Retinal pigment epithelial cell (primary cell): ENCODE results near the gene ZBBX.

ENCODE experiments used
- DNase-seq: peaks from one replicate; pipeline ENCODE4 v3.0.0-alpha.2; 2010; ENCODE audit warnings: low read depth
- H3K4me3 ChIP-seq: 2 replicates; pipeline ENCODE4 v1.5.1; 2011; ENCODE audit warnings: mild to moderate bottlenecking, low read length, control low read depth, moderate library complexity
- TF ChIP-seq, protein P1 (sequence below): conservative IDR thresholded peaks from 2 replicates; pipeline ENCODE4 v1.5.1; 2011; ENCODE audit warnings: low read depth, low read length, control low read depth, inconsistent platforms

ZBBX gene

DNA sequence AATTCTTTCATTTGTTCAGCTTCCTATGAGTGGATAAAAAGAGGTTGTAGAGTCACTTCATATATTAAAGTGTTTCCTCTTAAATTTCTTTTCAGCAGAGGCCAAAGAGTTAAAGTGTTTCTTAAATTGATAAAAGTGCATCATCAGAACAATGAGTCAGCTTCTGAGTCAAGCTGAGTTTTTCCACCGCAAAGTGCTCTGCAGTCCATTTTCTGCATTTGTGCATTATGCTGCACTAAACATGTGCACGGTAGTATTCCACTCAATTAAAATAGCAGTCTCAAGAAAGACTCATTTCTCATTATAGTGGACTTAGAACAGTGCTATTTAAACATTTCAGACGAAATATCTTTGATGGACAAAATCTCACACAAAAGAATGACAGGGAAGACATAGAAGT, 152.0 kb downstream of the ZBBX start:
- peak; percentile 24 for DNase-seq
- no peak overlapping the region for H3K4me3 ChIP-seq
- TF ChIP-seq, protein P1, sequence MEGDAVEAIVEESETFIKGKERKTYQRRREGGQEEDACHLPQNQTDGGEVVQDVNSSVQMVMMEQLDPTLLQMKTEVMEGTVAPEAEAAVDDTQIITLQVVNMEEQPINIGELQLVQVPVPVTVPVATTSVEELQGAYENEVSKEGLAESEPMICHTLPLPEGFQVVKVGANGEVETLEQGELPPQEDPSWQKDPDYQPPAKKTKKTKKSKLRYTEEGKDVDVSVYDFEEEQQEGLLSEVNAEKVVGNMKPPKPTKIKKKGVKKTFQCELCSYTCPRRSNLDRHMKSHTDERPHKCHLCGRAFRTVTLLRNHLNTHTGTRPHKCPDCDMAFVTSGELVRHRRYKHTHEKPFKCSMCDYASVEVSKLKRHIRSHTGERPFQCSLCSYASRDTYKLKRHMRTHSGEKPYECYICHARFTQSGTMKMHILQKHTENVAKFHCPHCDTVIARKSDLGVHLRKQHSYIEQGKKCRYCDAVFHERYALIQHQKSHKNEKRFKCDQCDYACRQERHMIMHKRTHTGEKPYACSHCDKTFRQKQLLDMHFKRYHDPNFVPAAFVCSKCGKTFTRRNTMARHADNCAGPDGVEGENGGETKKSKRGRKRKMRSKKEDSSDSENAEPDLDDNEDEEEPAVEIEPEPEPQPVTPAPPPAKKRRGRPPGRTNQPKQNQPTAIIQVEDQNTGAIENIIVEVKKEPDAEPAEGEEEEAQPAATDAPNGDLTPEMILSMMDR = no peak

DNA sequence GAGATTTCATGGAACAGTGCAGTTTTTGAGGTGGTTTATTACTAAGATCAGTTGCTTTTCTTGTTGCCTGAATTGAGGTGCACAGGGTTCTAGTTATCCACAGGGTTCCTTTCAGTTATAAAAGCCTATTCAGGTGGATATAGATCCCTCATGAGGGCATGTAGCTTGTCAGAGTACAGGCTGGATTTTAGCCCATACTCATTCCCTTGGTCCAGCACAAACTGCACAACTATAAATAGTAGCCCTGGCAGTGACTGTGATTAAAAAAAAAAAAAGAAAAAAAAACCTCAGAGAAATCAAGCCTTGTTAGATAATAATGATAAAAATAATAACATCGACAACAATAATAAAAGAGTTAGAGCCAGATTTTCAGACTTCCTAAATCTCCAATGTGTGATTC, 154.3 kb downstream of the ZBBX start:
- TF ChIP-seq, protein P1 = no peak
- DNase-seq = no peak
- no peak overlapping the region for H3K4me3 ChIP-seq

DNA sequence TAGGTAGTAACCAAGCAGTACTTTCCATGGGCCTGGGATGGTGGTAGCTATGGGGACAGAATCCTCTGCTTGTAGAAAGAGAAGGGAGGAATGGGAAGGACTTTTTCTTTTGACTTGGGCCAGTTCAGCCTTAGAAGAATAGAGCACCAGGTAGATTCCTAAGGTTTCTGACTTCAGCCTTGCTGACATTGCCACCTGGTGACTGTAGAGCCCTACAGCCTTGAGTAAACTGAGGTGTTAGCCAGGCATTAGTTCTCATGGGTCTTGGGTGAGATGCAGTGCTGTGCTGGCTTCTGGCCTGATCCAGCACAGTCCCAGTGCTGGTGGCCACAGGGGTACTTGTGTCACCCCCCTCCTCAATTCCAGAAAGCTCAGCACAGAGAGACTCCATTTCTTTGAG, 171.1 kb downstream of the ZBBX start:
- TF ChIP-seq, protein P1 = no peak
- DNase-seq = no peak

DNA sequence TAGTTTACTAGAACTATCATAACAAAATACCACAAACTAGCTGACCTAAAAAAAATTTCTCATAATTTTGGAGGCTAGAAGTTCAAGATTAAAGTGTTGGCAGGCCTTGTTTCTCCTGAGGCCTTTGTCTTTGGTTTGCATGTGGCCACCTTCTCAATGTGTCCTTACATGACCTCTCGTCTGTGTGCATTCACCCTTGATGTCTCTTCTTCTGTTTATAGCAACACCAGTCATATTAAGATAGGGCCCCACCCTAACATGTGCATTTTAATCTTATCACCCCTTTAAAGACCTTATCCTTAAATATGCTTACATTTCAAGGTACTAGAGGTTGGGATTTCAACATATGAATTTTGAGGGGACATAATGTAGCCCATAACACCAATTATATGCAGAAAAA, 177.0 kb downstream of the ZBBX start:
- no peak for DNase-seq
- TF ChIP-seq, protein P1 = no peak

More for the DNA sequence above, 171.1 kb downstream of the ZBBX start:
- H3K4me3 ChIP-seq = no peak overlapping the region

DNA sequence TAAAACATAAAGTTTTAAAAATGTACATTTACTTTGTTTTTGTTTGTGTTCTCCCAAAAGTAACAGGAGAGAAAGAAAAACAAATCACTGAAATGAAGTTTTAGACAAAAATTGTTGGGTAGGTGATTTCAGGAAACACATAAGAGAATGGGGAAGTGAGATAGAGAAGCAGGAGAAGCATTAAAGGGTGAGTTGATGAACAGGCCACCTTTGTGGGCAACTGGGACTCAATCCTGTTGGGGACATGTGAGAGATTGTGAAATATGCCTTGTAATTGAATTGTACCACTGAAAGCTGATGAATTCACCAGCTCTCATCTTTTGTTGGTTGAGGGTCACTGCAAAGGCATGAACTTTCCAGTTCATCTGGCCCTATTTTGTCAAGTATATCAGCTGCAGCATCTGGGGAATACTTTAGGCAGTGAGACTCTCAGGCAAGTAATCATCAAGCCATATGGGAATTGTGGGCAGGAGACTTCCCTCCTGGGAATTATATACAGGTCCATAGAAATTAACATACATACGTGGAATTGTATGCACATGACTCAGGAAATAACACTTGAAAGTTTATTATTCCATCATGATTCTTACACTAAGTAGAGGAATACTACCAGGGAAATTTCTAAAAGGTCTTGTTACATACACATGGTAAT, 181.0 kb downstream of the ZBBX start:
- DNase-seq = no peak
- no peak overlapping the region for H3K4me3 ChIP-seq
- TF ChIP-seq, protein P1 = no peak

More for the DNA sequence above, 177.0 kb downstream of the ZBBX start:
- no peak overlapping the region for H3K4me3 ChIP-seq
